Subcutaneous adipose tissue (tissue), 4 donors: ENCODE data around the gene IQCC. TPM values are rescaled to one million over a fixed set of nuclear protein-coding genes. Genes with fewer than 3 reads are reported as not detected.

Experiments
- CTCF ChIP-seq: fragments of 450-650 bp; IDR thresholded peaks from one replicate; pipeline ENCODE4 v1.5.1; 2016; ENCODE audit warnings: low read depth, mild to moderate bottlenecking, control low read depth, antibody characterized with exemption, moderate library complexity
- total RNA-seq, 4 donors: library from RNA; depleted of rRNA; stranded (reverse); fragments of >200 nt; gene quantifications; one replicate each; pipeline ENCODE4 v1.1.0, GENCODE V29; 2016

The IQCC gene
- total RNA-seq: 1 to 10 TPM in 2 of 4 donors, under 1 TPM in 1, not detected in 1; 0.85 to 1.5 (median 1.1) TPM

- no peak for TF ChIP-seq CTCF
Observed at GRCh38 chr1:32205401-32206370, at the start of gene IQCC. Gene IQCC, plus strand, starts transcription at chr1:32205671. Its CDS starts 11 bp downstream, at chr1:32205682.

- TF ChIP-seq CTCF: no peak
Observed at GRCh38 chr1:32159189-32159588, 46.3 kb upstream of the IQCC start.

GRCh38 chr1:32163405-32163804, 42.1 kb upstream of the IQCC start:
- no peak for TF ChIP-seq CTCF

- no peak for TF ChIP-seq CTCF
Observed at GRCh38 chr1:32170991-32171390, 34.5 kb upstream of the IQCC start.

GRCh38 chr1:32172621-32173245, 32.7 kb upstream of the IQCC start:
- TF ChIP-seq CTCF: no peak

GRCh38 chr1:32178380-32179192, 26.9 kb upstream of the IQCC start:
- TF ChIP-seq CTCF: no peak

GRCh38 chr1:32179193-32179442, 26.4 kb upstream of the IQCC start:
- no peak for TF ChIP-seq CTCF
